ENCODE data around the gene TRAPPC8.
"Not testable (repeated sequence)": the region's sequence is repeated elsewhere in the genome, so short reads cannot be mapped to it uniquely, and the experiment has no call there.

The TRAPPC8 gene

DNA sequence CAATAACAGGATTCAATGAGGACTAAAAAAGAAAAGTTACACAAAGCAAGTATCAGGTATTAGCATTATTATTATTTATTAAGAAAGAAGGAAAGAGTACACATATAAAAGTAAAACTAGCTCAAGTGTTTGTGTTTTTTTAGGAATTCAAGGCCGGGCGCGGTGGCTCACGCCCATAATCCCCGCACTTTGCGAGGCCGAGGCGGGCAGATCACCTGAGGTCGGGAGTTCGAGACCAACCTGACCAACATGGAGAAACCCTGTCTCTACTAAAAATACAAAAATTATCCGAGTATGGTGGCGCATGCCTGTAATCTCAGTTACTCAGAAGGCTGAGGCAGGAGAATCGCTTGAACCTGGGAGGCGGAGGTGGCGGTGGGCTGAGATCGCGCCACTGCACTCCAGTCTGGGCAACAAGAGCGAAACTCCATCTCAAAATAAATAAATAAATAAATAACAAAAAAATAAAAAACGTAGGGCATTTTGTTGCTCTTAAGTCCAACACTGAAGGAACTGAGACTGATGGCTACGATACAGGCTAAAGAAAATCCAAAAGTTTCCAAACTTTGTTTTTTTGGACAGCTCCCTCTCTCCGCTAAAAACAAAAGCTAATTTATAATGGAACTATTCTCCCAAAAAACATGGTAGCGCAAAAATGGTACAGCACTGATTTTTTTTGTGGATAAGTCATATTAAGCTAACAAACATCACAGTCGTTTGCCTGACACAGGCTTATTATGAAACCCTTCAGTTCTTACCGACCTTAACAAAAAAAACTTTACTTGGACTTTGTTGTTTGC, 1.7 kb downstream of the TRAPPC8 start:
- no peak for FAIRE-seq

DNA sequence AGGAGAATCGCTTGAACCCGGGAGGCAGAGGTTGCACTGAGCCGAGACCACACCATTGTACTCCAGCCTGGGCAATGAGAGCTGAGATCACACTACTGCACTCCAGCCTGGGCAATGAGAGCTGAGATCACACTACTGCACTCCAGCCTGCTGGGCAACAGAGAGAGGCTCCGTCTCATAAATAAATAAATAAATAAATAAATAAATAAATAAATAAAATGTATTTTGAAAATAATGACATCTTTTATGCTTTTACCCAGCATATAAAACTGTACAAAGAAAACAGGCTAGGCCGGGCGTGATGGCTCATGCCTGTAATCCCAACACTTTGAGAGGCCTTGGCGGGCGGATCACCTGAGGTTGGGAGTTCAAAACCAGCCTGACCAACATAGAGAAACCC, 8.2 kb downstream of the TRAPPC8 start:
- not testable (repeated sequence) for FAIRE-seq

DNA sequence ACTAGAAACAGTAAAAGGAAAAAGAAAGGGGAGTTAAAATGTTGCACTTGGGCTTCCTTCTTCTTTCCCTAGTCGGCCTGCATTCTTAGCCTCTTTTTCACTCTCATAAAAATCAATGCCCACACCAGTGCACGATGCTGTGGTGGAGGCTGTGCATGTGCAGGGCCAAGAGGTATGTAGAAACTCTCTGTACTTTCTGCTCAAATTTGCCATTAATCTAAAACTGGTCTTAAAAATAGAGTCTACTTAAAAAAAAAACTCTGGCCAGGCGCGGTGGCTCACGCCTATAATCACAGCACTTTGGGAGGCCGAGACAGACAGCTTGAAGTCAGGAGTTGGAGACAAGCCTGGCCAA, 11.1 kb downstream of the TRAPPC8 start:
- no peak for FAIRE-seq

GRCh38 chr18:31931163-31931885, 11.6 kb downstream of the TRAPPC8 start:
- FAIRE-seq = peak; percentile 66

DNA sequence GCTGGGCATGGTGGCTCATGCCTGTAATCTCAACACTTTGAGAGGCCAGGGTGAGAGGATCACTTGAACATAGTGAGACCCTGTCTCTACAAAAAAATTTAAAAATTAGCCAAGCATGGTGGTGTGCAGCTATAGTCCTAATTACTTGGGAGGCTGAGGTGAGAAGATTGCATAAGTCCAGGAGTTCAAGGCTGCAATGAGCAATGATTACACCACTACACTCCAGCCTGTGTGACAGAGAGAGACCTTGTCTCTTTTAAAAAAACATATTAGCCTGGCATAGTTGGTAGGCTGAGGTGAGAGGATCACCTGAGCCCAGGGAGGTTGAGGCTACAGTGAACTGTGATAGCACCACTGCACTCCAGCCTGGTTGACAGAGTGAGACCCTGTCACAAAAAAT, 13.7 kb downstream of the TRAPPC8 start:
- FAIRE-seq = no peak

DNA sequence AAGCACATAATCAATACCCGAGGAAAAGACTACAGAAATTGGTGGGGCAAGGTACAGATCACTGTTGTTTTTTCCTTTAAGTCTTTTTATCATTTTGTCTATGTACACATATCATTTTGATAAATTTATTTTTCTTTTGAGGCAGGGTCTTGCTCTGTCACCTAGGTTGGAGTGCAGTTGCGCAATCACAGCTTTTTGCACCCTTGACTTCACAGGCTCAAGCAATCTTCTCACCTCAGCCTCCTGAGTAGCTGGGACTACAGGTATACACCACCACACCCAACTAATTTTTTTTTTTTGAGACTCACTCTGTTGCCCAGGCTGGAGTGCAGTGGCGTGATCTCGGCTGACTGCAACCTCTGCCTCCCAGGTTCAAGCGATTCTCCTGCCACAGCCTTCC, 15.9 kb downstream of the TRAPPC8 start:
- FAIRE-seq = not testable (repeated sequence)

GRCh38 chr18:31920277-31920676, 22.7 kb downstream of the TRAPPC8 start:
- FAIRE-seq = no peak

- FAIRE-seq = not testable (repeated sequence)
Observed at GRCh38 chr18:31919366-31919765, 23.6 kb downstream of the TRAPPC8 start.

DNA sequence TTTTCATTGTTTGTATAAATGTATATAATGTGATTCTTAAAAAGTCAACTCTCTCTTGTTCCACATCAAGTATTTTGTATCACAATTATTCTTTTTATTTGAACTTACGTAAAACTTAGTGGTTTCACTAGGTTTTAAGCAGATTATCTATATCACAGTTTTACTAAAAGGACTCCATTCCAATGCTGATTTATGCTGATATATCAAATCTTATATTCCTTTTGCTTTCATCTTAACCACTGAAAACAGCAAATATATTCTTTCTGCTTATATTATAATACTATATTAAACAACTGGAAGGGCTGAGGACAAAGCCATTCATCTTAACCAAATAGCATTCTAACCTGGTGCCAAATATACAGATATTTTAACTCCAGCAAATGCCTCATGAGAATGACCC, 24.2 kb downstream of the TRAPPC8 start:
- FAIRE-seq = no peak

DNA sequence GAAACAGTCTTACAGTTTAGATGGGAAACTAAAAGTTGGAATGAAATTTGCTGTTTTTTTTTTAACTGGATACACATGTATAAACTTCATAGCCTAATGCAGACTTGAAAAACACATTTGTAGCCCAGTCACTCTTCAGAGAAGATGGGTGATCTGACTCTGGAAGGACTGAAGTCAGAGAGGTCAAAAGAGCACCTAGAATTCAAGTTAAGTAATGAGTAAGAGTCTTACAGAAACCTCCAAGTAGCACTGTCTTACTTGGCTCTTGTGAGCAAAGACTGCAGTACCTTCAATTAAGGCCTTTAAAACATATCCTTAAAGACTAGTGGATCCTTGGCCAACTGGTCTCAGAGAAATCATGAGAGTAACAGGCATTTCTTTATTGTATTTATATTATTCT, 41.9 kb downstream of the TRAPPC8 start:
- no peak for FAIRE-seq

DNA sequence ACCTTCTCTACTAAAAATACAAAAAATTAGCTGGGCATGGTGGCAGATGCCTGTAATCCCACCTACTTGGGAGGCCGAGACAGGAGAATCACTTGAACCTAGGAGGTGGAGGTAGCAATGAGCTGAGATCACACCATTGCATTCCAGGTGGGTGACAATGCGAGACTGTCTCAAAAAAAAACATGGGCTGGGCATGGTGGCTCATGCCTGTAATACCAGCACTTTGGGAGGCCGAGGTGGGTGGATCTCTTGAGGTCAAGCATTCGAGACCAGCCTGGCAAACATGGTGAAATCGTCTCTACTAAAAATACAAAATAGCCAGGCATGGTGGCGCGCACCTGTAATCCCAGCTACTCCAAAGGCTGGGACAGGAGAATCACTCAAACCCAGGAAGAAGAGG, 43.2 kb downstream of the TRAPPC8 start:
- FAIRE-seq = not testable (repeated sequence)

GRCh38 chr18:31892936-31893335, 50.0 kb downstream of the TRAPPC8 start:
- no peak for FAIRE-seq

GRCh38 chr18:31891566-31891965, 51.4 kb downstream of the TRAPPC8 start:
- FAIRE-seq = no peak

DNA sequence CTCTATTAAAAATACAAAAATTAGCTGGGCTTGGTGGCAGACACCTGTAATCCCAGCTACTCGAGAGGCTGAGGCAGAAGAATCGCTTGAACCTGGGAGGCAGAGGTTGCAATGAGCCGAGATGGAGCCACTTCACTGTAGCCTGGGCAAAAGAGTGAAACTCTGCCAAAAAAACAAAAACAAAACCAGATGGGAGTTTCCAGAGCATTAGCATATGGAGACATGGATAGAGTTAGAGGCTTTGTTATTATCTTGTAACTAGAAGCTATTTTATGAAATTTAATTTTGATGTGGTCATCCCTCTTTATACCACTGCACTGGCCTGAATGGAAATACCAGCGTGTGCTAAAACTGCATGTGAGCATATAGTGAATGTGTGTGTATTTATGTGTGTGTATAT, 58.9 kb downstream of the TRAPPC8 start:
- FAIRE-seq = no peak

DNA sequence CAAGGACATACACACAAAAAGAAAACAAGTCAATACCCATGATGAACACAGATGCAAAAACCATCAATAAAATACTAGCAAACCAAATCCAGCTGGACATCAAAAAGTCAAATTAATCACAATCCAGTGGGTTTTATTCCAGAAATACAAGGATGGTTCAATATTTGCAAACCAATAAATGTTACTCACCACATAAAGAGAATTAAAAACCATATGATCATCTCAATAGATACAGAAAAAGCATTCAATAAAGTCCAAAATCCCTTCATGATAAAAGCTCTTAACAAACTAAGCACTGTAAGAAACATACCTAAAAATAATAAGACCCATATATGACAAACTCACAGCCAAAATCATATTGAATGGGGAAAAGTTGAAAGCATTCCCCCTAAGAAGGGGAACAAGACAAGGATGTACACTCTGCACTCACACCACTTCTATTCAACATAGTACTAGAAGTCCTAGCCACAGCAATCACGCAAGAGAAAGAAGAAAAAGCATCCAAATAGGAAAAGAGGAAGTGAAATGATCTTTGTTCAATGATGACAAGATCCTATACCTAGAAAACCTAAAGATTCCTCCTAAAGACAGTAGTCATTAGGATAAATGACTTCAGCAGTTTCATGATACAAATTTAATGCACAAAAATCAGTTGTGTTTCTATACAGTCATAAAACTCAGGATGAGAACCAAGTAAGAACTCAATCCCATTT, 62.6 kb downstream of the TRAPPC8 start:
- FAIRE-seq = no peak

DNA sequence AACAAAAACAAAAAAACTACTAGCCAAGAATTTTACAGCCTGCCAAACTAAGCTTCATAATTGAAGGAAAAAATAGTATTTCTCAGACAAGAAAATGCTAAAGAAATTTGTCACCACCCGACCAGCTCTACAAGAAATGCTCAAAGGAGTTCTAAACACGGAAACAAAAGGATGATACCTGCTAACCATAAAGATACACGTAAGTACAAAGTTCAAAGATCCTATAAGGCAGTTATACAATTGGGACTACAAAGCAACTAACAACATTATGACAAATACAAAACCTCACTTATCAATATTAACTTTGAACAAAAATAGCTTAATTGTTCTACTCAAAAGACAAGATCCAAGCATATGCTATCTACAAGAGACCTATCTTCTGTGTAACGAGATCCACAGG, 64.6 kb downstream of the TRAPPC8 start:
- FAIRE-seq = no peak

- FAIRE-seq = no peak
Observed at GRCh38 chr18:31877900-31878299, 65.0 kb downstream of the TRAPPC8 start.

DNA sequence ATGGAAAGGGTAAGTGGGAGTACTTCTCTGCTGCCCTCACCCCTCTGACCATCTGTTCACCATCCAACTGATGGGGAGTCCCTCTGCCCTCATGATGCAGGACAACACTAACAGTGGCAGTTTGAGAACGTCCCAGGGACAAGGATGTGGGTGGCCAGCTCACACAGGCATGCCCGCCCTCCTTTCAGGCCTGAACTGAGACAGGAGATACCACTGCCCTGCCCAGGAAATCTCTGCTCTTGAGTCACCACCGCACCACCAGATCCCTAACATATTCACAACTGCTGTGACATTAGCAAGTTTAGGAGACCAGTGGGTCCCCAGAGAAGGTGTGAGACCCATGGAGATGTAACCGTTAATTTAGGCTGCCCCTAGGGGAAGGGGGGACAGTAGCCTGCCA, 66.2 kb downstream of the TRAPPC8 start:
- FAIRE-seq = no peak

GRCh38 chr18:31875301-31875700, 67.6 kb downstream of the TRAPPC8 start:
- FAIRE-seq = no peak

GRCh38 chr18:31863103-31863502, 79.8 kb downstream of the TRAPPC8 start:
- FAIRE-seq = no peak

GRCh38 chr18:31860488-31860887, 82.4 kb downstream of the TRAPPC8 start:
- no peak for FAIRE-seq

GRCh38 chr18:31857526-31858106, 85.3 kb downstream of the TRAPPC8 start:
- peak; percentile 72 for FAIRE-seq

DNA sequence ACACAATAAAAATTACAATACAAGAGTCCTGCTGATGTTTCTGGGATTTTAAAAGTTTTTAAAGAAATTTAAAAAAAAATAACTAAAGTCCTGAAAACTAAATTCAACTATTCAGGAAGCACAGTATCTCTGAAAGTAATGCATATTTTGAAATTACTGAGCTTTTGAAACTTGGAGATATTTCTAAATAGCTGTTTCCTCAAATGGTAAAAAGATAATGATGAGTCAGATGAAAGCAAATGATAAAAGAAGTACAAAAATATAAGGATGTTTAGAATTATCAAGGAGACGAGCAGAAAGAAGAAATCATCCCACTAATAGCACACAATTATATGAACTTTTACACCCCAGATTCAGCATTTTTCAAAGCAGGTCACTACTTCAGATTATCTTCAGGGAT, 92.1 kb downstream of the TRAPPC8 start:
- FAIRE-seq = no peak

- no peak for FAIRE-seq
Observed at GRCh38 chr18:31840499-31840898, 102.4 kb downstream of the TRAPPC8 start.
